GM21529 (cell line): ENCODE results near the gene TLE4.

Experiments used
- ATAC-seq: cut with Tn5 transposase; IDR thresholded peaks from one replicate; pipeline ENCODE4 v1.9.1; 2021; ENCODE audit not compliant: unreplicated experiment

TLE4 gene

DNA sequence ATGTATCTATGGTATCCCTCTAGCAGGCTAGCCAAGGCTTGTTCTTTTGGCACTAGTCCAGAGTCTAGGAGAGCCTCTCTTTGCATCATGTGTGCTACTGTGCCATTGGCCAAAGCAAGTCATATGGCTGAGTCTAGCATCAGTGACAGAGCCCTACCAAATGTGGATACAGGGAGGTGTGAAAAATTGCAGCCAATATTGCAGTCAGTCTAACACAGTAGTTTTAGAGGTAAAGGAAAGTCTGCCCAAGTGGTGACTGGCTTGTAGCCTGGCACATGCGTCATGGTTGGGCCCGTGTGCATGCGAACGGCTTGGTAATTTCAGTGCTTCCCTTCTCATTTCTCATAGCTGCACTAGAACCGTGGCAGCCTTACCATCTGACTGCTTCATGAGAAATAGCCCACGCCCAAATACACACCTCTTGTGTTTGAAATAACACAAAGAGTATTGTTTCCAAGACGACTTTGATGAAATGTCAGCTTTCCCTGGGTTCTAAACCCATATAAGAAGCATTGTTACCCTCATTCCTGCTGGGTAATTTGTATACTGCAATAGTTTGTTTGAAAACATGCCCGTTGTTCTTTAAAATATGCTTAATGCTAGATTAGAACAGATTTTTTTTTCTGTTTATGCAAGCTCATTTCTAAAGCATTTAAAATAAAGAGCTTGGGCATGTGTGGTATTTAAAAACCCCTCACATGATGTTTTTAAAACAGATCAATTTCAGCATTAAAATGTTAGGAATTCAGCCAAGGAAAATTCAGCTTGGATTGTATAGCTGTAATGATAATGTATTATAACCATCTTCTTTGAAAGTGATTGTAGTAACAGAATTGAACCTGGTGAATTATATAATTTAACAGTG is 113.2 kb downstream of the TLE4 start:
- ATAC-seq, result no peak

DNA sequence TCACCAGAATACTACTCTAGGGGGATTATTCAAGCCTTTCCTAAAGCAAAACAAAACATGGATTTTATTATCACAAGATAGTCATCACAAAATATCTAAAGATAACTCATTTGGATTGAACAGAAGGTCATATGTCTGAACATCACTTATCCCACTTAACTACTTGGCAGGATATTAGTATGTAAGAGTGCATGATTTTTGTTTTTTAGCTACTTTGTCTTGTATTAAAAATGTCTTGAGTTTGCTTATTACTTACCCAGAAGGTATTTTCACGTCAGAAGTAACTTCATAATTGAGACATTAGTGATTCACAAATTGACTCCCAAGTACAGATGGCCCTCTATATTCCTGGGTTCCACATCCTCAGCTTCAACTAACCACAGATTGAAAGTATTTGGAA is 113.8 kb downstream of the TLE4 start:
- ATAC-seq, result no peak

DNA sequence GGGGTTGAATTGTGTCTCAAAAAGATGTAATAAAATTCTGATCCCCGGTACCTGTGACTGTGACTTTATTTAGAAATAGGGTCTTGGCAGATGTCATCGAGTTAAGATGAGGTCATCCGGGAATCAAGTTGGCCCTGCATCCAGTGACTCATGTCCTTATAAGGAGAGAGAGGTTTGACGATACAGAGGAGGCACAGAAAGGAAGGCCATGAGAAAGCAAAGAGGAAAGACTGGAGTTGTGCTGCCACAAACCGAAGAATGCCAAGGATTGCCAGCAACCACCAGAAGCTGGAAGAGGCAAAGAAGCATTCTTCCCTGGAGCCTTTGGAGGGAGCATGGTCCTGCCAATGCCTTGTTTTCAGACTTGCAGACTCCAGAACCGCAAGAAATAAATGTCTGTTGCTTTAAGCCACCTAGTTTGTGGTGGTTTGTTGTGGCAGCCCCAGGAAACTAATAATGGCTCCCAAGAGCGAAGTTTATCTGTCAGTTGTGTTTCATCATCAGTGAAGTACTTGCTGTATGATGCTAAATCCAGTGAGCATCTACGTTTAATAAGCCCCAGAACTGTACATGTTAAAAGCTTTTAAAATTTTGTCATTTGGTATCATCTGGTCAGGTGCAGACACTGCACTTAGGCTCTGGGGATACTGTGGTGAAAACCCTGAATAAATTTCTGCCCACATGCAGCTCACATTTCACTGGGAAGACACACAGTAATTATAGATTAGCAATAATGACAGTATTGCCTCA is 114.8 kb downstream of the TLE4 start:
- no peak for ATAC-seq

DNA sequence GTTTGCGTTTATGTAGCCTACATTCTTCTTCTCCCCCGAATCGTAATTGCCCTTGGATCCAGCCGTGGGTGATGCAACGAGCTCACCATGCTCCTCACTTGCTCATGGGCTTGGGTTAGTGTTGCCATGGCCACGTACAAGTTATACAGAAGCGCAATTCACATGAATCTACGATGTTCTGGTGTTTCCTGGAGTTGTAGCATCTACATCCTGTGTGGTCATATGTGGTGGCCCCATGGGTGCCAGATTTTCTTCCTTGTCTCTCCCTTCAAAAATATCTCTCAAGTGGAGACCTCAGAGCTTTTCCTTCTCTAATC is 115.3 kb downstream of the TLE4 start:
- ATAC-seq, result no peak

DNA sequence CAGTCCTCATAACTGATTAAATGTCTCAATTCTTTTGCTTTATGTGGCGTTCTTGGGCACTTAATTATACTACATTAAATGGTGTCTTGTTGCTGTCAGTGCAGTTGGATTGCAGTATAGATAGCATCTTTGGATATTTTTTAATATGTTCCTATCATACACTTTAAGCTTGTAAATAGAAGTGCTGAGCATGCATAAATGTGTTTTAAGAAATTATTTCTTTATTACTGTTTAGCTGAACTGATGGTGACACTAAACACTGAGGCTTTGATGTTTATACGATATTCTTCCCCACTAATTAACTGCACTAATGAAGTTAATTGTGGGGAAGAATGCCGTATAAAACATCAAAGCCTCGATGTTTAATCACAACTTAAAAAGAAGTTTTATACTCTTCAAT is 116.6 kb downstream of the TLE4 start:
- no peak for ATAC-seq

DNA sequence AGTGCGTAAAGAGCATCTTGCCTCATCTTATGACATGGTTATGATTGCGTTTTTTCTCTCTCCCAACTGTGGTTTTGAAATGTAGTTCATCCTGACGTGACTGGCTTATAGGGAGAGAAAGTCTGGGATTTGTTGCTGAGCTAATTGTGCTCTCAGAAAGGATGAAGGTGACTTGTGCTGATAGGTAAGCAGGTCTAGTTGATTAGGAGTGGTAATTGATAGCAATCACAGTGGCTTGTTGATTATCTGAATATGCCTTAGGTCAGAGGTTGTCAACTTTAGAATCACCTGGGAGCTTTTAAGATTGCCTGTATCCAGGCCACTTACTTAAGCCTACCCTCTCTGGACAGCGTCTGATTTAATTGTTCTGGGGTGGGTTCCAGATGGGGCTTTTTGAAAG is 117.8 kb downstream of the TLE4 start:
- ATAC-seq, result no peak

DNA sequence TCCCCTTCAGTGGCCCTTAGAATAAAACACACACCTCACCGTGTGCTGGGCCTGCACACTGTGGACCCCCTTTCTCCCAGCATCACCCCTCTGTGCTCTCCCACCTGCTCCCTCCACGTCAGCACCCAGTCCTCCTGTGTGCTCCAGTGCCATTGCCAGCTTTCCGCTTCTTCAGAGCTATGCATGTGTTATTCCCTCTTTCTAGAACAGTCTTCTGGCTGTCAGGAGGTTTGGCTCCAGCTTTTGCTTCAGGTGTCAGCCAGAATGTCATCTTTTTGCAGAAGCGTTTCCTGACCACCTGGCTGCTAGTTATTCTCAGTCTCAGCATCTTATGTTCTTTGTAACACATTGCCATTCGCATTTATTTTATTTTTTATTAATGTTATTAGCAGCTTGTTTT is 119.7 kb downstream of the TLE4 start:
- no peak for ATAC-seq

DNA sequence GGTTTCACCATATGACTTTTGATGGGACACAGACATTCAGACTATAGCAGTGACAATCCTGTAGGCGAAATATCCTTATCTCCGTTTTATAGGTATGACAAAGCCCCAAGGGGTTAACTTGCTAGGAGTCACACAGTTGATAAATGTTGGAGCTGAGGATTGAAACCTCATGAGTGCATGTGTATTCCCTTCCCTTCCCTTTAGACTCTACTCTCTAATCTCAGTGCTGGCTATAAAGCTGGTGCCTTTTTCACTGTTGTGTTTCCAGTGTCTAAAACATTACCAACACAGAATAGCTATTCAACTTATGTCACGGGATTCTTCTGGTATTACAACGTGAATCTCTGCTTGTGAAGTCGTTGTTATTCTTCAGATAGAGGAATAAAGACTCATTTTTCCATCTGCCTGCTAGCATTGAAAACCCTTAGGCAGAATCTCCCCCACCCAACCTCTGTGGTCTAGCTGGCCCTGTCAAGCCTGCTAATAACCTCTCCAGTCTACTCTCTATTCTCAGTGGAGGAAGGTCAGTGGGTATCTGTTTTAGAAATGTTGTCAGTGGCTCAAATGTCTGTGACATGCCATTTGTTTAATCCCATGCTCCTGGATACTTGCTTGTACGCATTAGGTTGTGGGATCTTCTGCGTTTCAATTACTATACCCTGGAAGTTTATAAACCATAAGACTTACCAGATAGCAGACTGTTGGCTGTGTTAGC is 121.2 kb downstream of the TLE4 start:
- ATAC-seq, result no peak

DNA sequence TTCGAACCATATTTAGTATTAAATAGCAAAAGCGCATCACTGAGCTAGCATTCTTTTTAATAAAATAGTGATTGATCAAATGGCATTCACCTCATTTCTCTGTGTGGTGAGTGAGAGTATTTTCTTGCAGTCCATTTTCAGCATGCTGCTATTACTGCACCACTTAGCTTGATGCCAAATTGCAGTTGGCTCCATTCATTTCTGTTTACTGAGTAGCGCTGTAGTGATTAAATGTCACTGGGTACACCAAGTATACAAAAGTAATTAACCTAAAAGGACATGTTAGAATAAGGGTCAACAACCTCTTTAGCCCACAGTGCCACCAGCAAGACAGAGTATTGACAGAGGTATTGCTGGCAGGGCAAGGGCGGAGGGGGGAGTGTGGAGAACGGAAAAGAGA is 122.0 kb downstream of the TLE4 start:
- ATAC-seq, result no peak

DNA sequence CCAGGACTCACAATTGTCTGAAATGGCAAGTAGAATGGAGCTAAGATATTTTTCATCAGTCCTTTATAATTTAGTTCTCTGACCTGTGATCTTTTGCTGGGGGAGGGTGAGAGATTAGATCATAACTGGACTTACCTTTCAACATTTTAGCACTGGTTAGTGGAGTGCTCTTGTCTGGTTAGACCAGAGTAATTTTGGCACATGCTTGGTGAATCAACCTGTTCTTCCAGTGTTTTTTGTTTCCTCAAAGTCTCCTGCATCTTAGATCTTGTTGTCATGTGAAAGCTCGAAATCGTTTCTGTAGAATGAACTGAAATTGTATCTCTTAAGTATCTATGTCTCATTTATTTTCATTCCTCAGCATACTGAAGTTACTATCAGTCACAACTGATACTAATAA is 122.4 kb downstream of the TLE4 start:
- no peak for ATAC-seq

DNA sequence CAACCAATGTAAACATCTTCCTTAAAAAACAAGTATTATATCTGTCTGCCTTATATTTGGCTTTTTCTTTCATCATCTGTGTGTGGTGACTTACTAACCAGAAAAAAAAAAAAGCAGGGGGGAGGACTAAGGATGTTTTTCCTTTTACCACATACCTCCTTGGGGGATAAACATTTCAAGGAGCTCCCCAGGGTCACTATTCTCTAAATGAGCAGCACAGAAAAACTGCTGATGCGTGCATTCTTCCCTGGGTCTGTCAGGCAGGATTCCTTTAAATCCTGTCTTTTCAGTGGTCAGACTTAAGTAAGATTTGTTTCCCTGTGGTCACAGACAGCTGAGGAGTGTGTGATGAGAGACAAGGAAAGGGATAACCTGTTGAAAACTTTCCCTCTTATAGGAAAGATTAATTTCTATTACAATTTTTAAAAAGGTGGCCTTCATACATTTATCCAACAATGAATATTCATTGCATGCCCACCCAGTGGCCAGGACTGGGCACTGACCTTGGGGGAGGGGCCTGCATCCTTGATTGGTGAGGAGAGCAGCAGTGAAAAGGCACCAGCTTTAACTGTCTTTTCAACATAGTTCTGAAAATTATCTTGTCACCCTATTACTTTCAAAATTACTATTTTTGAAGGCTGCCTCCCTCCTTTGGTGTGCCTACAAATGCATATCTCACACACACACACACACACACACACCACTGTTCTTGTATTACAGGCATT is 123.1 kb downstream of the TLE4 start:
- no peak for ATAC-seq

DNA sequence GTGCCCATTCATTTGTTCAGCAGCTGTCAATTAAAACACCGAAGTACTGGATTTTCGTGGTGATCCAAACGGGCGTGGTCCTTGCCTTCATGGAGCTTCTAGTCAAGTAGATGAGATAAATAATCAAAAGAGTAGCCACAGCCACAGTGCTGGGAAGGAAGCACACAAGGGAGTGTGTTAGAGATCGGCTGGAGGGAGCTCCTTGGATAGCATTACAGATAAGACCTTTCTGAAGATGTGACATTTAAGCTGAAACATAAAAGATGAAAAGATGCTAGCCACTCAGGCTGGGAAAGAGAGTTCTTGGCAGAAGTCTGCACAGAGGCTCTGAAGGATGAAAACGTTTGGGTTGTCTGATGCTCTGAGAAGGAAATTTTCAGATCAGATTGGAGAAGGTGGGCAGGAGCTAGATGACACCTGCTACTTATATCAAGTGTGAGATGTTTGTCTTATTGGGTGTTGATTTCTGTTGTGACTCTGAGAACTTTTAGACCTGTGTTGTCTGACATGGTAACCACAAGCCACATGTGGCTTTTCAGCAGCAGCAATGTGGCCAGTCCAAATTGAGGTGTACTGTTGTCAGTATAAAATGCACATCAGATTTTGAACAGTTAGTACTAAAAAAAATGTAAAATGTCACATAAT is 123.9 kb downstream of the TLE4 start:
- no peak for ATAC-seq

DNA sequence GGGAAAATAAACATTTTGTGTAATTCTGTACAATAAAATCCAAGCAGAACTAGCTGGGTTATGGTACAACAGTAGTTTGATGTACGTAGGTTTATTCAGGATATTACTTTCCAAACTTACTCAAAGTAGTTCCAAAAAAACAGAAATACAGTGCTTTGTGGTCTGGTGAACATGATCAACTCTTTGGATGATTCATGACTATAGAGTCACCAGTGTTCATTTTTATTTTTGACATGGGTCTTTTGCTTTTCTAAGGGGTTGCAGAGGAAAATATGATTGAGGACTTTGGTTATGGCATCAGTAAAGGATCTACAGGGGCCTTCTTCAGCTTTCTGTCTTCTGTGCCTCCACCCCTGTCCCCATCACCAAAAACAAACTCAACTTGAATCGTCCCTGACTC is 127.2 kb downstream of the TLE4 start:
- ATAC-seq, result no peak

DNA sequence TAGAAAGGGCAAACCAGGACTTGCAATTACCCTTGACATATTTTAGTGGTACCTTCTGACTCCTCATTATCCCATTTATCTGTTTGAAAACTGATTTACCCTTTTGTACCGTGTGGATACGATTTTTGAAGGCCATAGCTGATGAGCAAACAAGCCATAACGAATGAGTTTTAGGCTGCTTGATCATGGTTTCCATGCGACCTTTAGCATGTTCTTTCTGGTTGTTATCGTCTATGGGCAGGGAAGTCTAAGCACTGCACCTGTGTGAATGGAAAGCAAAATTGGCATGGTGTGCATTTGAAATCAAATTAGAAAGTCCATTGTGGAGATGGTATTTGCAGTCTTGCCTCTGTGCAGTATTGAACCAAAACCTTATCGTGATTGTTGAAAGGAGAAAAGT is 127.7 kb downstream of the TLE4 start:
- no peak for ATAC-seq

DNA sequence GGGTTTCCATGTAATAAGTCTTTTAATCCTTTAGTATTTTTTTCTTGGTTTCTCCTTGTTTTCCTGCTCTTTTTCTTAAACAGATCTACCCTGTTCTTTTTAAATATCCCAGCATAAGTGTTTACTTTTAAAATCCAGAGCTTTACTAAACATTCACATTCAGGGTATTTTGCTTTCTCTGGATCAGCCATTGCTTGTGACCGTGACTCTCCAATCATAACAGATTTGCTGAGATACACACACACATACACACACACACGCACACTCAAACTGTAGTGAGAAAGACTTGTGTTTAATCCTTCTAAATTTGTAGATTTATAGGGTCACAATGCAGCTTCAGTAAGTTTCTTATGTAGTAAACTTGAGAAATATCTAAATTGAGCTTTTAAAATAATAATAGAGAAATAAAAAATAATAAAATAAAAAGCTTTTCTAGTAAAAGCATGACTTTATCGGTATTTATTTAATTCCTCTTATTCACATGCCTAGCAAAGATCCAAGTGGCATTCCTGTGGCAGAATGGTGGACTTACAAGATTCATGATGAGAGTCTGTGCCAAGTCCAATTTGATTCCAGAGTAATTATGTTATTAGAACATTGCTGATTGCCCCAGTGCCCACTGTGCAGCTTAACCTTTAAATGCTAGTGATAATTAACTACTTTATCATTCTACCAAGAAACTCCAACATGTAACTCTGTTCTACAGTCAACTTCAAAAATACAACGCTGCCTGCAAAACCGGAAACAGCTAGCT is 129.0 kb downstream of the TLE4 start:
- no peak for ATAC-seq

DNA sequence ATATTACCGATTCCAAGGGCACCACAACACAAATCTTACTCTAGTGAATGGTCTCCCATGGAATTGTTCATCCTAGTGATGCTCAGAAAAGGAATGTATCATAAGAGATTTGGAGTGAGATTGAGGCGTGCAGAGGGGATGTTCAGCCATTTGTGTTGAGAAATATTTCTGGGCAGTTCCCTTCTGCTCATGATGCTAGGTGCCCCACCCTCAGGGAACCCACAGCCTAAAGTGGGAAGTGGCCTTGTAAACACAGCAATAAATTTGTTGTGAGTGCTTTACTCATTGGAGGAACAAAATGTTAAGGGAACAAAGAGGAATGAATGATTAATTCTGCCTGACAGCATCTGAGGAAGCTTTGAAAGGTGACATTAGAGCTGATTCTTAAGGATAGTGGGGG is 129.9 kb downstream of the TLE4 start:
- no peak for ATAC-seq

DNA sequence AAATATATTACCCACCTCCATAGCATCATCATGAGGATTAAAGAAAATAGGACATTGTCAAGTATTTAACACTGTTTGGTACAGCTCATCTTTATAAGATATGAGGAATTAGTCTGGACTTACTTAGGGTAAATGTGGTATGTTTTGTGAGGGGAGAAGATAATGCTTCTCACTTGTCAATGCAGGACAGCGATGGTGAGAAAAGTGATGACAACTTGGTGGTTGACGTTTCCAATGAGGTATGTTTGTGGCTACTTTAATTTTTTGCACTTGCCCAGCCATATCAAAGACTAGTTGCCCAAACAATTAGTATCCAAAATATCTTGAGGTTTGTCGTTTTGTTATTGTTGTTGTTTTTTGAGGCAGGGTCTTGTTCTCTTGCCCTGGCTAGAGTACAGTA is 133.9 kb downstream of the TLE4 start:
- ATAC-seq, result no peak

DNA sequence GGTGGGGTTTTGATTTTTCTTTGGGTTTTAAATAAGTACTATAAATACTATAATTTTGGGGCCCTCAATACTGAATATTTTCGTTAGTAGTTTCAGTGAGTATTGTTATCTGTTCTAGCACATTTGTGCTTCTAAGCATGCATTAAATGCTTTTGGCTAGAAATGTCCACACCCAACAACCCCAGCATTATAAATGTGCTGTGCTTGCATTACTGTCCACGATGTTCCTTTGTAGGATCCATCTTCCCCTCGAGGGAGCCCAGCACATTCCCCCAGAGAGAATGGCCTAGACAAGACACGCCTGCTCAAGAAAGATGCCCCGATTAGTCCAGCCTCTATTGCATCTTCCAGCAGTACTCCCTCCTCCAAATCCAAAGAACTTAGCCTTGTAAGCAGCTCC is 134.7 kb downstream of the TLE4 start:
- ATAC-seq, result no peak

DNA sequence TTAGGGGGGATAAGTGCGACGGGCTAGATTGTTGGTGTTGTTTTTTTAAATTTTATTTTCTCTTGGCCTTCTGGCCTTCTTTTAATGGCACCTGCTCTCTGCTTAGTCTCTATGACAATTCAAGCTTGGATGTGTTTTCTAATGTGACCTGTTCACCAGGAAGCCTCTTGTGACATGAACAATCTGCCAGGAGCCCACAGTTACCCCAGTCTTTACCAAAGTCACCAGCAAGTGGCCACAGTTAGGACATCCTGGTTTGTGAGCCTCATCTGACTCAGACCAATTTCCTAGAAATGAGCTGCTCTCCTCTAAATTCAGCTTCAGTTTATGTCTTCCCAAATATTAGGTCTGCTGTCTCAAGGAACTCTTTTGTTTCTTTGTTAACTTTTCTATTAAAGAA is 135.8 kb downstream of the TLE4 start:
- no peak for ATAC-seq

DNA sequence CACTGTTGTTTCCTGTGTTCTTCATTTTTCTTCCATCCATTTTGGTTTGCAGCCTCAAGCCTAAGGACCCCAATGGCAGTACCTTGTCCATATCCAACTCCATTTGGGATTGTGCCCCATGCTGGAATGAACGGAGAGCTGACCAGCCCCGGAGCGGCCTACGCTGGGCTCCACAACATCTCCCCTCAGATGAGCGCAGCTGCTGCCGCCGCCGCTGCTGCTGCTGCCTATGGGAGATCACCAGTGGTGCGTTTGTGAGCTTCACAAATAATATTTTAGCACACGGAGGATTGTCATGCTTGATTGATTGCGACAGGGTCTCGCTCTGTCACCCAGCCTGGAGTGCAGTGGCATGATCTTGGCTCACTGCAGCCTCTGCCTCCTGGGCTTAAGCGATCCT is 136.8 kb downstream of the TLE4 start:
- ATAC-seq, result no peak
